ENCODE results near the gene GABBR2. TPM values are rescaled to one million over a fixed set of nuclear protein-coding genes. Genes with fewer than 3 reads are reported as not detected.

GABBR2 gene
- total RNA-seq, 1 experiment from 2014 or later: 6.3 TPM

DNA sequence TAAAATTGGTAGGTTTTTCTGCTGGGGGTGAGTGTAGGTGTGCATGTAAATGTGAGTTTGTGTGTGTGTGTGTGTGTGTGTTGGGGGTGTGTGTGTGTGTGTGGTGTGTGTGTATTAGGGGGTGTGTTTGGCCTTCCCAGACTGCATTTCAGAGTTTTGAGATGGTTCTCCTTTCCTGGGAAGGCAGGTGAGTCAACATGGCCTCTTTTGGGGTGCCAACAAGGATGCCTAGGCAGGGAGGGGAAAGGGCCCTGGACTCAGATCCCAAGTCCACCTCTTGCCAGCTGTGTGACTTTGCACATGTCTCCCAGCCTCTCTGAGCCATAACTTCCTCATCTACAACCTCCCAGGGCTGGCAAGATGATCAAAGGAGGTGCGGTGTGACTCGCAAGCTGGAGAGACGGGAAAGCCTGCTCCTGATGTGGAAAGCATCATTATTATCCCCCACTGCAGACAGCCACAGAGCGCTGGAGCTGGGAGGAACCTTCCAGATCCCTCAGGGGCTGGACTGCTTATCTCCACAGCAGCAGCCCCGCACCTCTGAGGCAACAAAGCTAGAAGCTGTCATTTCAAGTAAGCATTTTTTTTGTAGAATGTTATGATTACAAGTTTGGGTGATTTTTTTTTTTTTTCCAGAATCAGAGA, 389.8 kb downstream of the GABBR2 start:
- ChIA-PET CTCF (no interaction called here), POLR2A (interaction anchor here (0.6 kb wide), 1 partner anchor 12 kb away, joined by 3 read pairs; no protein-coding TSS in a partner anchor)
- Histone ChIP-seq H3K9me3 (ENCODE audit: control insufficient read depth, insufficient read depth, low read depth, low read length) (no peaks in the 10 kb centered on the region), H3K4me3 (ENCODE audit: low read depth in 2 of 2, low read length in 2 of 2) (no peak overlapping the region), H3K27ac (ENCODE audit: low read length) (no peak overlapping the region), H3K4me1 (ENCODE audit: control insufficient read depth, insufficient read depth, low read length) (no peaks in the 10 kb centered on the region), H3K27me3 (ENCODE audit: control insufficient read depth, insufficient read depth, low read length) (no peaks in the 10 kb centered on the region), H3K36me3 (ENCODE audit: control insufficient read depth, insufficient read depth, low read length) (no peaks in the 10 kb centered on the region)
- BruUV-seq (replicated peaks): no TSS peak
- ATAC-seq (no peak), DNase-seq (ENCODE audit: low read depth, low spot score) (no peak)
- in situ Hi-C loops (cut with HindIII; ENCODE audit: low pct_unique_long_range_greater_than_20kb, low sequenced_read_pairs): no loop called here
- TF ChIP-seq, protein P1, sequence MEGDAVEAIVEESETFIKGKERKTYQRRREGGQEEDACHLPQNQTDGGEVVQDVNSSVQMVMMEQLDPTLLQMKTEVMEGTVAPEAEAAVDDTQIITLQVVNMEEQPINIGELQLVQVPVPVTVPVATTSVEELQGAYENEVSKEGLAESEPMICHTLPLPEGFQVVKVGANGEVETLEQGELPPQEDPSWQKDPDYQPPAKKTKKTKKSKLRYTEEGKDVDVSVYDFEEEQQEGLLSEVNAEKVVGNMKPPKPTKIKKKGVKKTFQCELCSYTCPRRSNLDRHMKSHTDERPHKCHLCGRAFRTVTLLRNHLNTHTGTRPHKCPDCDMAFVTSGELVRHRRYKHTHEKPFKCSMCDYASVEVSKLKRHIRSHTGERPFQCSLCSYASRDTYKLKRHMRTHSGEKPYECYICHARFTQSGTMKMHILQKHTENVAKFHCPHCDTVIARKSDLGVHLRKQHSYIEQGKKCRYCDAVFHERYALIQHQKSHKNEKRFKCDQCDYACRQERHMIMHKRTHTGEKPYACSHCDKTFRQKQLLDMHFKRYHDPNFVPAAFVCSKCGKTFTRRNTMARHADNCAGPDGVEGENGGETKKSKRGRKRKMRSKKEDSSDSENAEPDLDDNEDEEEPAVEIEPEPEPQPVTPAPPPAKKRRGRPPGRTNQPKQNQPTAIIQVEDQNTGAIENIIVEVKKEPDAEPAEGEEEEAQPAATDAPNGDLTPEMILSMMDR (IDR thresholded peaks at IDR 0.05): no peak
- TF ChIP-seq SIN3A (IDR thresholded peaks at IDR 0.05; ENCODE audit: borderline replicate concordance, insufficient read depth, low read depth, low read length): no peak
- TF ChIP-seq TCF7L2 (IDR thresholded peaks at IDR 0.05; ENCODE audit: low read depth, low read length): no peak
- no peak for TF ChIP-seq POLR2AphosphoS5 (IDR thresholded peaks at IDR 0.05; ENCODE audit: low read depth, low read length)
- TF ChIP-seq, protein P2, sequence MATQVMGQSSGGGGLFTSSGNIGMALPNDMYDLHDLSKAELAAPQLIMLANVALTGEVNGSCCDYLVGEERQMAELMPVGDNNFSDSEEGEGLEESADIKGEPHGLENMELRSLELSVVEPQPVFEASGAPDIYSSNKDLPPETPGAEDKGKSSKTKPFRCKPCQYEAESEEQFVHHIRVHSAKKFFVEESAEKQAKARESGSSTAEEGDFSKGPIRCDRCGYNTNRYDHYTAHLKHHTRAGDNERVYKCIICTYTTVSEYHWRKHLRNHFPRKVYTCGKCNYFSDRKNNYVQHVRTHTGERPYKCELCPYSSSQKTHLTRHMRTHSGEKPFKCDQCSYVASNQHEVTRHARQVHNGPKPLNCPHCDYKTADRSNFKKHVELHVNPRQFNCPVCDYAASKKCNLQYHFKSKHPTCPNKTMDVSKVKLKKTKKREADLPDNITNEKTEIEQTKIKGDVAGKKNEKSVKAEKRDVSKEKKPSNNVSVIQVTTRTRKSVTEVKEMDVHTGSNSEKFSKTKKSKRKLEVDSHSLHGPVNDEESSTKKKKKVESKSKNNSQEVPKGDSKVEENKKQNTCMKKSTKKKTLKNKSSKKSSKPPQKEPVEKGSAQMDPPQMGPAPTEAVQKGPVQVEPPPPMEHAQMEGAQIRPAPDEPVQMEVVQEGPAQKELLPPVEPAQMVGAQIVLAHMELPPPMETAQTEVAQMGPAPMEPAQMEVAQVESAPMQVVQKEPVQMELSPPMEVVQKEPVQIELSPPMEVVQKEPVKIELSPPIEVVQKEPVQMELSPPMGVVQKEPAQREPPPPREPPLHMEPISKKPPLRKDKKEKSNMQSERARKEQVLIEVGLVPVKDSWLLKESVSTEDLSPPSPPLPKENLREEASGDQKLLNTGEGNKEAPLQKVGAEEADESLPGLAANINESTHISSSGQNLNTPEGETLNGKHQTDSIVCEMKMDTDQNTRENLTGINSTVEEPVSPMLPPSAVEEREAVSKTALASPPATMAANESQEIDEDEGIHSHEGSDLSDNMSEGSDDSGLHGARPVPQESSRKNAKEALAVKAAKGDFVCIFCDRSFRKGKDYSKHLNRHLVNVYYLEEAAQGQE (IDR thresholded peaks at IDR 0.05; ENCODE audit: insufficient read depth in 1 of 2, low read depth in 2 of 2, low read length in 1 of 2): no peak
- intact Hi-C loops (cut with micrococcal nuclease; ENCODE audit: unreplicated experiment): loop anchor here (5.0 kb wide), 2 partner anchors 388 to 458 kb away; partner anchors contain the start of gene GABBR2

DNA sequence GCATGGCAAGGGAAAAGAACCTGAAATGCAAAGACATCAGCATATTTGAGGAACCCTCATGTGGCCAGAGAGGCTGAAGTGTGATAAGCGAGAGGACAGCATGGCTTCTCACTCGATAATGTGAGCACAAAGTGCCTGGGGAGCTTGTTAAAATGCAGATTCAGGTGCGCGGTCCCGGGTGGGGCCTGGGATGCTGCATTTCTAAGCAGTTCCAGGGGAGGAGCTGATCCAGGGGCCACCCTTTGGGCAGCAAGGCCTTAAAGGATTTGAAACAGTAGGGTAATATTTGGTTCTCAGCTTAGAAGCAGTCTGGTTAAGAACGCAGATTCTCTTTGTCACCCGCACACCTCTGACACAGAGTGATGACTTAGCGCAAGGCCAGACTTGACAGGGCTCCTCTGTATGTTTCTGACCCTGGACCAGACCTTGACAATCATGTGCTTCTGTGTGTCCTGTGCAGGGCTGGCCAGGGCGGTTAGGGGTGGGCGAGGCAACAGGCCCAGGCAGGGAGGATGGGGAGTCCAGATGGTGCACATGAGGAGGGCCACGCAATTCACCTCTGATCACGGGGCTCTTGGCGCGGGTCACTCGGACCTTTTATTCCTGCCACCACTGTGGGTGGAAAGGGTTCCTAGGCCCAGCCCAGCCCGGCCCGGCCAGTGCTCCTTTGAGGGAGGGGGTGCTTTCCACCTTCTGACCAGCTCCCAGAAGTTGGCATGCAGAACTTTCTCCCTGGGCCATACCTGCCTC, 390.5 kb downstream of the GABBR2 start:
- Histone ChIP-seq H3K27ac (ENCODE audit: low read length) (no peak overlapping the region), H3K4me3 (ENCODE audit: low read depth in 2 of 2, low read length in 2 of 2) (no peak overlapping the region), H3K36me3 (ENCODE audit: control insufficient read depth, insufficient read depth, low read length) (no peaks in the 10 kb centered on the region), H3K4me1 (ENCODE audit: control insufficient read depth, insufficient read depth, low read length) (no peaks in the 10 kb centered on the region), H3K27me3 (ENCODE audit: control insufficient read depth, insufficient read depth, low read length) (no peaks in the 10 kb centered on the region), H3K9me3 (ENCODE audit: control insufficient read depth, insufficient read depth, low read depth, low read length) (no peaks in the 10 kb centered on the region)
- ATAC-seq (no peak), DNase-seq (ENCODE audit: low read depth, low spot score) (no peak)
- in situ Hi-C loops (cut with HindIII; ENCODE audit: low pct_unique_long_range_greater_than_20kb, low sequenced_read_pairs) (no loop called here), intact Hi-C loops (cut with micrococcal nuclease; ENCODE audit: unreplicated experiment) (loop anchor here (5.0 kb wide), 2 partner anchors 389 to 459 kb away; partner anchors contain the start of gene GABBR2)
- TF ChIP-seq SIN3A (IDR thresholded peaks at IDR 0.05; ENCODE audit: borderline replicate concordance, insufficient read depth, low read depth, low read length) (no peak), TCF7L2 (IDR thresholded peaks at IDR 0.05; ENCODE audit: low read depth, low read length) (no peak)
- ChIA-PET POLR2A (no interaction called here), CTCF (no interaction called here)
- BruUV-seq (replicated peaks): no TSS peak
